Vagina (tissue), 2 donors: ENCODE data around the gene ZNF630. TPM values are rescaled to one million over a fixed set of nuclear protein-coding genes. Genes with fewer than 3 reads are reported as not detected.
A peak's percentile ranks its signal among the peaks of the same experiment; 100 is the strongest.
"Not testable (repeated sequence)": the region's sequence is repeated elsewhere in the genome, so short reads cannot be mapped to it uniquely, and the experiment has no call there.

Source experiments
- DNase-seq, 2 donors: peaks; one replicate each; pipeline ENCODE4 v3.0.0-alpha.2; 2017; ENCODE audit errors: extremely low spot score in 2 of 2
- H3K27ac ChIP-seq: fragments of 200-600 bp; sonication (generic); one replicate; pipeline ENCODE4 v1.5.1; 2019
- H3K27me3 ChIP-seq: fragments of 200-600 bp; sonication (generic); one replicate; pipeline ENCODE4 v1.5.1; 2019
- H3K36me3 ChIP-seq, 2 donors: fragments of 200-600 bp; sonication (generic); one replicate each; pipeline ENCODE4 v1.5.1; 2017 to 2019
- H3K4me1 ChIP-seq: fragments of 200-600 bp; sonication (generic); one replicate; pipeline ENCODE4 v1.5.1; 2019
- H3K4me3 ChIP-seq, 2 donors: fragments of 200-600 bp; sonication (generic); 1 replicate in 1 of 2; 2 replicates in 1 of 2; pipeline ENCODE4 v1.5.1; 2016 to 2019
- H3K9me3 ChIP-seq: fragments of 200-600 bp; sonication (generic); one replicate; pipeline ENCODE4 v1.5.1; 2019
- POLR2A ChIP-seq, 2 donors: fragments of 450-650 bp; IDR thresholded peaks; one replicate each; pipeline ENCODE4 v1.6.1; 2017; ENCODE audit warnings: antibody characterized with exemption in 2 of 2, mild to moderate bottlenecking in 2 of 2, moderate library complexity in 2 of 2
- POLR2AphosphoS5 ChIP-seq, 2 donors: sonication (generic); formaldehyde crosslinking; IDR thresholded peaks; one replicate each; pipeline ENCODE4 v1.9.0; 2017; ENCODE audit warnings: antibody characterized with exemption in 2 of 2, mild to moderate bottlenecking in 2 of 2, low read depth in 1 of 2; ENCODE audit not compliant: insufficient read depth in 1 of 2
- intact Hi-C: fragments of 100-400 bp; cut with DNase I; formaldehyde crosslinking; loops from one replicate; pipeline ENCODE4 v1.15.1; 2023
- total RNA-seq: library from RNA; depleted of rRNA; stranded (reverse); fragments of >200 nt; gene quantifications from one replicate; pipeline ENCODE4 v1.2.3, GENCODE V29; 2016
- TF ChIP-seq, protein P1 (sequence below), 3 experiments: fragments of 450-650 bp in 2 of 3; fragments of 200-600 bp in 1 of 3; sonication (generic) in 1 of 3; IDR thresholded peaks; one replicate each; pipeline ENCODE4 v1.5.1; 2017 to 2019; ENCODE audit warnings: antibody characterized with exemption in 3 of 3, mild to moderate bottlenecking in 2 of 3, moderate library complexity in 2 of 3

Gene ZNF630
- total RNA-seq, 1 donor from 2014 or later, result 4.7 TPM

DNA sequence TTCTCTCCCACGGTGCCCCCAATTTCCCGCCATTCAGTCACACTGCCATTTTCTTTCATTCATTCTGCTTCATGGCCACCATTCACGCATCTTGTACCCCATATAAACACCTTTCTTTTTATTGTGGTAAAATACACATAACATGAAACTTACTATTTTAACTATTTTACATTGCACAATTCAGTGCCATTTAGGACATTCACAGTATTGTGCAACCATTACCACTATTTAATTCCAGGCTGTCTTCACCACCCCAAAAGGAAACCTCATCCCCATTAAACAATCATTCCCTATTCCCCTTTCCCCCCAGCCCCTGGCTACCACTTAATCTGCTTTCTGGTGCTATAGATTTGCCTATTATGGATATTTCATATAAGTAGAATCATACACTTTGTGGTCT is 48.7 kb downstream of the ZNF630 start:
- no peak for DNase-seq
- H3K36me3 ChIP-seq, result no peaks in the 10 kb centered on the region
- no peak overlapping the region for H3K4me3 ChIP-seq
- H3K27me3 ChIP-seq, result no peaks in the 10 kb centered on the region
- no peak for TF ChIP-seq POLR2A (IDR thresholded peaks at IDR 0.05)
- no peak for TF ChIP-seq POLR2AphosphoS5 (IDR thresholded peaks at IDR 0.05; ENCODE audit: insufficient read depth in 1 of 2, low read depth in 1 of 2)
- TF ChIP-seq, protein P1, sequence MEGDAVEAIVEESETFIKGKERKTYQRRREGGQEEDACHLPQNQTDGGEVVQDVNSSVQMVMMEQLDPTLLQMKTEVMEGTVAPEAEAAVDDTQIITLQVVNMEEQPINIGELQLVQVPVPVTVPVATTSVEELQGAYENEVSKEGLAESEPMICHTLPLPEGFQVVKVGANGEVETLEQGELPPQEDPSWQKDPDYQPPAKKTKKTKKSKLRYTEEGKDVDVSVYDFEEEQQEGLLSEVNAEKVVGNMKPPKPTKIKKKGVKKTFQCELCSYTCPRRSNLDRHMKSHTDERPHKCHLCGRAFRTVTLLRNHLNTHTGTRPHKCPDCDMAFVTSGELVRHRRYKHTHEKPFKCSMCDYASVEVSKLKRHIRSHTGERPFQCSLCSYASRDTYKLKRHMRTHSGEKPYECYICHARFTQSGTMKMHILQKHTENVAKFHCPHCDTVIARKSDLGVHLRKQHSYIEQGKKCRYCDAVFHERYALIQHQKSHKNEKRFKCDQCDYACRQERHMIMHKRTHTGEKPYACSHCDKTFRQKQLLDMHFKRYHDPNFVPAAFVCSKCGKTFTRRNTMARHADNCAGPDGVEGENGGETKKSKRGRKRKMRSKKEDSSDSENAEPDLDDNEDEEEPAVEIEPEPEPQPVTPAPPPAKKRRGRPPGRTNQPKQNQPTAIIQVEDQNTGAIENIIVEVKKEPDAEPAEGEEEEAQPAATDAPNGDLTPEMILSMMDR (IDR thresholded peaks at IDR 0.05), result no peak
- intact Hi-C loops, result loop anchor here (10.0 kb wide), 1 partner anchor 188 kb away; the partner anchor contains the start of gene ZNF81
- no peak overlapping the region for H3K27ac ChIP-seq
- H3K4me1 ChIP-seq, result no peaks in the 10 kb centered on the region
- H3K9me3 ChIP-seq, result no peaks in the 10 kb centered on the region

DNA sequence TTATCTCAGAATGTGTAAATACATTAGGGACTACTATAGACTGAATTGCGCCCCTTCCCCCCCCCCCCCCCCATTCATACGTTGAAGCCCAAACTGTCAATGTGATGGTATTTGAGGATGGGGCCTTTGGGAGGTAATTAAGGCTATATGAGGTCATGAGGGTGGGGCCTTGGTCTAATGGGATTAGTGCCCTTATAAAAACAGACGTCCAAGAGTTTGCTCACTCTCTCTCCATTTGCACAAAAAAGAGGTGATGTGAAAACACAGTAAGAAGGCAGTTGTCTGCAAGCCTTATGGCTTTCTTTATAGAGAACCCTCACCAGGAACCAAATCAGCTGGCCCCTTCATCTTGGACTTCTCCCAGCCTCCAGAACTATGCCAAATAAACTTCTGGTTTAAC is 49.3 kb downstream of the ZNF630 start:
- no peaks in the 10 kb centered on the region for H3K4me1 ChIP-seq
- TF ChIP-seq, protein P1 (IDR thresholded peaks at IDR 0.05), result no peak
- TF ChIP-seq POLR2A (IDR thresholded peaks at IDR 0.05), result no peak
- no peak for TF ChIP-seq POLR2AphosphoS5 (IDR thresholded peaks at IDR 0.05; ENCODE audit: insufficient read depth in 1 of 2, low read depth in 1 of 2)
- H3K9me3 ChIP-seq, result no peaks in the 10 kb centered on the region
- no peak for DNase-seq
- H3K27ac ChIP-seq, result no peak overlapping the region
- peak overlapping the region in 1 of 2 donors; percentile 31 for H3K4me3 ChIP-seq
- no peaks in the 10 kb centered on the region for H3K27me3 ChIP-seq
- intact Hi-C loops, result loop anchor here (10.0 kb wide), 1 partner anchor 187 kb away; the partner anchor contains the start of gene ZNF81
- H3K36me3 ChIP-seq, result no peaks in the 10 kb centered on the region

DNA sequence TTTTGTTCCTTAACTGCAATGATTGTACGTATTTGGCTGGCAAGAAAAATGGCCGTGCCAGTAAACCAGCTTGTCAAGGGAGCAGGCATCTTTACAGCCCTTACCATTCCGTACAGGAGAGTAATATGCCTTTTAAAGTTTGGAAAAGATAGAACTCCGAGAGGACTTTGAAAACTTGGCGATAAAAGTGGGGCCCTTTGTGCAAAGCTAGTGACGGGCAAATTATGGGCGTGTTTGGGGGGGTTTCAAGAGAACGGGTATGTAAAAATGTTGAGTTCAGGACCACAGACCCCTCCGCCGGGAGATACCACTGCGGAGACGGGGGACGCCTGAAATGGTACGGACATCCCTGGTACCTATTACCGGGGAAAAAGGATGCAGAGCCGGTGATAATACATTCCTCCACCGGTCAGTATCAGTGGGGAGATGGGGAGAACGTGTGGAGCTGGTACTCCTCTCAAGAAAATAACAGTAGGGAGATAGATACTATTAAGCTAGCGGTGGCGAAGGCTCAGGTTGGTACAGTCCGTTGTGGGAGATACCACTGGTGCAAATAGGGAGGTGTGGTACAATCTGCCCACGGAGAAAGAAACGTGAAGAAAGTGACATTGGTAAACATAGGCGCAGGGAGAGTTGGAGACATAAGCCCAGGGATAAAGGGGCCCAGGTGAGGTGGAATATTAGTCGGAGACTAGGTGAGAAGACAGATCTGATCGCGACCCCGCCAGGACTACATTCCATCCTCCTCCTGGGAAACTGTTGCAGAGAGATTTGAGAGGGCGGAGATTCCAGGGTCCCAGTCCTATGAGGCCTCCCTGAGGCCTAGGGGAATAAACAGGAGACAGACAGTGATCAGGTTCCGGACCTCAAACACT is 50.2 kb downstream of the ZNF630 start:
- peak overlapping the region; percentile 31 to 43 for H3K4me3 ChIP-seq
- no peaks in the 10 kb centered on the region for H3K4me1 ChIP-seq
- peak overlapping the region; percentile 70 for H3K27ac ChIP-seq
- no peaks in the 10 kb centered on the region for H3K36me3 ChIP-seq
- no peaks in the 10 kb centered on the region for H3K27me3 ChIP-seq
- intact Hi-C loops, result loop anchor here (10.0 kb wide), 1 partner anchor 186 kb away; the partner anchor contains the start of gene ZNF81
- no peak for DNase-seq
- H3K9me3 ChIP-seq, result no peaks in the 10 kb centered on the region
- TF ChIP-seq, protein P1 (IDR thresholded peaks at IDR 0.05), result no peak
- TF ChIP-seq POLR2AphosphoS5 (IDR thresholded peaks at IDR 0.05; ENCODE audit: insufficient read depth in 1 of 2, low read depth in 1 of 2) (no peak), POLR2A (IDR thresholded peaks at IDR 0.05) (no peak)

DNA sequence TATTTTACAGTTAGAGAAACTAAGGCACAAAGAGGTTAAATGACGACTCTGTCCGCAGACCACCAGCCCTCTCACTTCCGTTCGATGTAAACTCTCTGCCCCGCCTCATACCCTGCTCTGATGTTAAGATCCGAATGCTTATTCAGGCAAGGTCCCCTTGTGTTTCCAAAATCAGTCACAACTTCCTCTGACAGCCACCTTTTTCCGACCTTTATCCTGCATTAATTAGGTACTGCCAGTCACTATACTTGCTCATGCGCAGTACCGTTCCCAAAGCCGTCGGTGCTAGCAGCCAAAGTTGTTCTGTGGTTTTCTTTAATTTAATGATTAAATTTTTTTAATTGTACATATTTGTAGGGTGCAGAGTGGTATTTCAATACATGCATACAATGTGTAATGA is 51.0 kb downstream of the ZNF630 start:
- not testable (repeated sequence) for H3K9me3 ChIP-seq, H3K36me3 ChIP-seq, DNase-seq, H3K4me1 ChIP-seq, H3K27me3 ChIP-seq
- intact Hi-C loops, result loop anchor here (10.0 kb wide), 1 partner anchor 186 kb away; the partner anchor contains the start of gene ZNF81
- Histone ChIP-seq H3K4me3 (peak overlapping the region in 1 of 2 donors; percentile 43), H3K27ac (peak overlapping the region; percentile 70)

DNA sequence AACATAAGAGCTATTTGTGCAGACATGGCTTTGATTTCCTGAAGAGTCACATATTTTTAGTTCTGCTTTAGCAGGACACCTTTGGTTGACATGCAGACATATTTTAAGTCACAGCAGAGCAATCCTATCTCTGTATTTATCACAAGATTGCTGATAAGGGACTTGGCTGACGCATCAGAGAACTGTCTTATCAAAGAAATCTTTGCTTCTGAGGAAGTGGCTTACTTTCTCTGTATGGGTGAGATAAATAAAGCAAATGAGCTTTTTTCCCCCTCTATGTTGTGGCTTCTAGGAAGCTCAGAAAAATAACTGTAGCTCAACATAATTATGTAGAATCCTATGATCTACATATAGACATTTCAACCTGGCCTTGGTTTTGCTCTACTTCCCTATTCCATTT is 51.5 kb downstream of the ZNF630 start:
- not testable (repeated sequence) for H3K4me1 ChIP-seq, H3K27me3 ChIP-seq, H3K36me3 ChIP-seq, H3K4me3 ChIP-seq, DNase-seq, H3K9me3 ChIP-seq, H3K27ac ChIP-seq
- intact Hi-C loops, result loop anchor here (10.0 kb wide), 1 partner anchor 185 kb away; the partner anchor contains the start of gene ZNF81

DNA sequence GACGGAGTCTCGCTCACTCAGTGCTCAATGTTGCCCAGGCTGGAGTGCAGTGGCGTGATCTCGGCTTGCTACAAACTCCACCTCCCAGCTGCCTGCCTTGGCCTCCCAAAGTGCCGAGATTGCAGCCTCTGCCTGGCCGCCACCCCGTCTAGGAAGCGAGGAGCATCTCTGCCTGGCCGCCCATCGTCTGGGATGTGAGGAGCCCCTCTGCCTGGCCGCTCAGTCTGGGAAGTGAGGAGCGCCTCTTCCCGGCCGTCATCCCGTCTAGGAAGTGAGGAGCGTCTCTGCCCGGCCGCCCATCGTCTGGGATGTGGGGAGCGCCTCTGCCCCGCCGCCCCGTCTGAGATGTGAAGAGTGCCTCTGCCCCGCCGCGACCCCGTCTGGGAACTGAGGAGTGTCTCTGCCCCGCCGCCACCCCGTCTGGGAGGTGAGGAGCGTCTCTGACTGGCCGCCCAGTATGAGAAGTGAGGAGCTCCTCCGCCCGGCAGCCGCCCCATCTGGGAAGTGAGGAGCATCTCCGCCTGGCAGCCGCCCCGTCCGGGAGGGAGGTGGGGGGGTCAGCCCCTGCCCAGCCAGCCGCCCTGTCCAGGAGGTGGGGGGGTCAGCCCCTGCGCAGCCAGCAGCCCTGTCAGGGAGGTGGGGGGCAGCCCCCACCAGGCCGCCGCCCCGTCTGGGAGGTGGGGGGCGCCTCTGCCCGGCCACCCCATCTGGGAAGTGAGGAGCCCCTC is 54.7 kb downstream of the ZNF630 start:
- H3K9me3 ChIP-seq, H3K36me3 ChIP-seq, H3K4me3 ChIP-seq, H3K27ac ChIP-seq, DNase-seq, H3K27me3 ChIP-seq, intact Hi-C loops, H3K4me1 ChIP-seq: not testable (repeated sequence)

DNA sequence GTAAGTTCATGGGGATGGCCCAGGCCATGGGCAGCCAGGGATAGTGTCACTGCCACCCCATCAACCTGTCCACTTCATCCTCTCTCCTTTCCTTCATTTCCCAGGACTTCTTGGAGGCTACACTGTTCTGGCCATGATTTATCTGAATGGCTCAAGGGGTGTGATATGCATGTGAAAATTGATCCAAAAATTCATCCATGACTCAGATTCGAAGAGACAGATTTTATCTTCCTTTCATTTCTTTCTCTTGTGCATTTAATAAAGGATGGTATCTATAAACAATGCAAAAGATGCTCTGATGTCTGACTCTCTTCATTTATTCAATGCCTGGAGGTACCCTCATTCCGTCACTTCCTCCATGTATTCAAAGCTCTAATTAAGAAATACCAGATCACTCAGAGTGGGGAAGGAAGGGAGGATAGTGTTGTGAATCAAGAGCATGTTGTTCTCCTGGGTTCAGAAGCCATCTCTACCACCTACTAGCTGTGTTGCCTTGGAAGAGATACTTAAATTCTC is 61.9 kb downstream of the ZNF630 start:
- H3K36me3 ChIP-seq, H3K4me1 ChIP-seq, H3K9me3 ChIP-seq, H3K27ac ChIP-seq, H3K27me3 ChIP-seq, H3K4me3 ChIP-seq, intact Hi-C loops, DNase-seq: not testable (repeated sequence)
